ENCODE measurements around the gene KCNS3. TPM values are rescaled to one million over a fixed set of nuclear protein-coding genes. Genes with fewer than 3 reads are reported as not detected.
A peak's percentile ranks its signal among the peaks of the same experiment; 100 is the strongest.

KCNS3 gene
- total and polyA plus RNA-seq, 9 of the 15 experiments (the other 6 are each of a cell fraction or from before 2014, with no cell fraction given), result 0.01 to 0.75 (median 0.25) TPM

DNA sequence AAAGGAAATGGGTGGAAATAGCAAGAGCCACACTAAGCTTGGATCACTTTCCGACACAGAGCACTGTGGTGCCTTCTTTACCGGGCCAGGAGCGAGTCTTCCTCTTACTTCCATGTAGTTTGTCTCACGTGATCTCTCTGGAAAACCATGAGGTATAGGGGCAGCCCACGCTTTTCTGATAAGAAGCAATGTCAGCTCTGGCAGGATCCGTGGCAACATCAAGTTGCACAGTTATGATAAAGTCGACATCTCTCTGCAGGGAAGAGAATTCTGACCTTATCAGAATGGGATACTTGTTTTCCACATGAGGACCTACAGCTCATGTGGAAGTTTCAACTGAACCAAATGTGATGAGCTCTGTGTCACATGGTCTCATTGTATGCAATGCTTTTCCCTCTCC lies 32.7 kb upstream of the KCNS3 start:
- Histone ChIP-seq H3K9me3 (replicated peaks; ENCODE audit: control insufficient read depth, insufficient read depth, low read depth, low read length) (no peaks in the 10 kb centered on the region), H3K27ac (ENCODE audit: extremely low read depth, low read depth, low read length) (no peak overlapping the region), H3K36me3 (ENCODE audit: control insufficient read depth, insufficient read depth, low read length) (no peaks in the 10 kb centered on the region), H3K9ac (ENCODE audit: insufficient read depth in 1 of 2, low read depth in 2 of 2, low read length in 2 of 2) (no peak overlapping the region), H3K79me2 (ENCODE audit: control insufficient read depth, insufficient read depth, low read length) (no peaks in the 10 kb centered on the region), H3K4me1 (replicated peaks in 1 of 2; ENCODE audit: control insufficient read depth in 2 of 2, insufficient read depth in 2 of 2, low read length in 2 of 2) (no peaks in the 10 kb centered on the region), H3K27me3 (ENCODE audit: control insufficient read depth in 2 of 2, insufficient read depth in 2 of 2, low read length in 2 of 2) (no peaks in the 10 kb centered on the region), H2AFZ (ENCODE audit: low read depth, low read length) (no peak overlapping the region), H3K4me3 (no peak overlapping the region), H3K4me2 (ENCODE audit: insufficient read depth, low read length) (no peak overlapping the region), H4K20me1 (replicated peaks; ENCODE audit: control insufficient read depth, insufficient read depth, low read length) (no peaks in the 10 kb centered on the region), H3K9me1 (ENCODE audit: control insufficient read depth, insufficient read depth, low read length) (no peaks in the 10 kb centered on the region)
- no peak for DNase-seq (ENCODE audit: extremely low read depth in 1 of 4, low spot score in 3 of 4)
- CTCF ChIA-PET (ENCODE audit: low intra/inter-chr PET ratio), result no interaction called here
- ATAC-seq, result no peak
- 0% methylated on average over 7 of the region's 7 CpGs for WGBS (ENCODE audit: insufficient coverage, low coverage, missing lambda C conversion rate)
- intact Hi-C loops (cut with micrococcal nuclease), result no loop called here
- POLR2A ChIA-PET, result interaction anchor here (1.3 kb wide), 1 partner anchor 10 kb away, joined by 4 read pairs; no protein-coding TSS in a partner anchor
- TF ChIP-seq, protein P1, sequence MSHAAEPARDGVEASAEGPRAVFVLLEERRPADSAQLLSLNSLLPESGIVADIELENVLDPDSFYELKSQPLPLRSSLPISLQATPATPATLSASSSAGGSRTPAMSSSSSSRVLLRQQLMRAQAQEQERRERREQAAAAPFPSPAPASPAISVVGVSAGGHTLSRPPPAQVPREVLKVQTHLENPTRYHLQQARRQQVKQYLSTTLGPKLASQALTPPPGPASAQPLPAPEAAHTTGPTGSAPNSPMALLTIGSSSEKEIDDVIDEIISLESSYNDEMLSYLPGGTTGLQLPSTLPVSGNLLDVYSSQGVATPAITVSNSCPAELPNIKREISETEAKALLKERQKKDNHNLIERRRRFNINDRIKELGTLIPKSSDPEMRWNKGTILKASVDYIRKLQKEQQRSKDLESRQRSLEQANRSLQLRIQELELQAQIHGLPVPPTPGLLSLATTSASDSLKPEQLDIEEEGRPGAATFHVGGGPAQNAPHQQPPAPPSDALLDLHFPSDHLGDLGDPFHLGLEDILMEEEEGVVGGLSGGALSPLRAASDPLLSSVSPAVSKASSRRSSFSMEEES (CRISPR knock-in tag; IDR thresholded peaks at IDR 0.05), result peak; percentile 67
- TF ChIP-seq, protein P2, sequence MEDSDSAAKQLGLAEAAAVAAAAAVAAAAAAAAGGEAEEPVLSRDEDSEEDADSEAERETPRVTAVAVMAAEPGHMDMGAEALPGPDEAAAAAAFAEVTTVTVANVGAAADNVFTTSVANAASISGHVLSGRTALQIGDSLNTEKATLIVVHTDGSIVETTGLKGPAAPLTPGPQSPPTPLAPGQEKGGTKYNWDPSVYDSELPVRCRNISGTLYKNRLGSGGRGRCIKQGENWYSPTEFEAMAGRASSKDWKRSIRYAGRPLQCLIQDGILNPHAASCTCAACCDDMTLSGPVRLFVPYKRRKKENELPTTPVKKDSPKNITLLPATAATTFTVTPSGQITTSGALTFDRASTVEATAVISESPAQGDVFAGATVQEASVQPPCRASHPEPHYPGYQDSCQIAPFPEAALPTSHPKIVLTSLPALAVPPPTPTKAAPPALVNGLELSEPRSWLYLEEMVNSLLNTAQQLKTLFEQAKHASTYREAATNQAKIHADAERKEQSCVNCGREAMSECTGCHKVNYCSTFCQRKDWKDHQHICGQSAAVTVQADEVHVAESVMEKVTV (CRISPR knock-in tag; IDR thresholded peaks at IDR 0.05), result no peak
- in situ Hi-C loops (cut with MboI), result no loop called here
- FAIRE-seq, result no peak
- BruUV-seq (replicated peaks), result no TSS peak
